HG02870 (cell line): Measurements from ENCODE around the gene ZNF207.
"Not testable (repeated sequence)": the region's sequence is repeated elsewhere in the genome, so short reads cannot be mapped to it uniquely, and the experiment has no call there.

Experiments
- ATAC-seq: cut with Tn5 transposase; IDR thresholded peaks from one replicate; pipeline ENCODE4 v1.9.1; 2021; ENCODE audit warnings: mild to moderate bottlenecking, moderate library complexity; ENCODE audit not compliant: unreplicated experiment

The ZNF207 gene

GRCh38 chr17:32385121-32385520, 35.2 kb downstream of the ZNF207 start:
- no peak for ATAC-seq

- no peak for ATAC-seq
Observed at GRCh38 chr17:32385971-32386370, 36.0 kb downstream of the ZNF207 start.

DNA sequence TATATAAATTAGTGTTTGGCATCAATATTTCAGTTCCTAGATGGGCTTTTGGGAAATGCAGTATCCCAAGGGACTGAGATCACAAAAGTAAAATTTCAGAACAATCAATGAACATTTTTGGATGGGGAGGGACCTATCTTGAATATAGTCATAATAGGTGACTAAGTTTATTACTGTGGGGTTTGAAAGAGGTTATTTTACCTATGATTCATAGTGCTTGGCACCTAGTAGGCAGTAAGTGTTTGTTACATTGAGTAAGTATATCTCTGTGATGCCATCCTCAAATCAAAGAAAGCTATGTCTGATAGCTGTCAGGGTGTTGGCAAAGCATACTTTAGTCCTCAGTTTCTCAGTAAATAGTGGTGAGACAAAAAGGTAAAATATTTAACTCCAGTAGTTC, 36.9 kb downstream of the ZNF207 start:
- ATAC-seq: no peak

DNA sequence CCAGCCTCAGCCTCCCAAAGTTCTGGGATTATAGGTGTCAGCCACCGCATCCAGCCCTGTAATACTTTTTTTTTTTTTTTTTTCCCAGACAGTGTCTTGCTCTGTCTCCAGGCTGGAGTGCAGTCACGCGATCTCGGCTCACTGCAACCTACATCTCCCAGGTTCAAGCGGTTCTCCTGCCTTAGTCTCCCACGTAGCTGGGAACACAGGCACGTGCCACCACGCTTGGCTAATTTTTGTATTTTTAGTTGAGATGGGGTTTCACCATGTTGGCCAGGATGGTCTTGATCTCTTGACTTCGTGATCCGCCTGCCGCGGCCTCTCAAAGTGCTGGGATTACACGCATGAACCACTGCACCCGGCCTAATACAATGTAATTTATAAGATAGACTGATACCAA, 38.2 kb downstream of the ZNF207 start:
- ATAC-seq: not testable (repeated sequence)

GRCh38 chr17:32388613-32389459, 38.9 kb downstream of the ZNF207 start:
- no peak for ATAC-seq

GRCh38 chr17:32393904-32394303, 43.9 kb downstream of the ZNF207 start:
- ATAC-seq: no peak

GRCh38 chr17:32396343-32396742, 46.4 kb downstream of the ZNF207 start:
- no peak for ATAC-seq

GRCh38 chr17:32398946-32399345, 49.0 kb downstream of the ZNF207 start:
- ATAC-seq: no peak

- not testable (repeated sequence) for ATAC-seq
Observed at GRCh38 chr17:32410085-32410484, 60.1 kb downstream of the ZNF207 start.

- ATAC-seq: no peak
Observed at GRCh38 chr17:32426894-32427293, 76.9 kb downstream of the ZNF207 start.

- no peak for ATAC-seq
Observed at GRCh38 chr17:32429598-32429997, 79.6 kb downstream of the ZNF207 start.
